Stimulated activated naive CD8-positive, alpha-beta T cell treated with anti-CD3 and anti-CD28 coated beads, Interleukin-15, Interleukin-2, amounts not matched to agents 100 U/mL and 50 U/mL, for 24 hours (primary cell): ENCODE results near the gene LDB2.

Experiments
- ATAC-seq: fragments of 150-1000 bp; cut with Tn5 transposase; one replicate; pipeline ENCODE4 v1.10.0; 2021
- DNase-seq: peaks from one replicate; pipeline ENCODE4 v3.0.0; 2021

Gene LDB2

DNA sequence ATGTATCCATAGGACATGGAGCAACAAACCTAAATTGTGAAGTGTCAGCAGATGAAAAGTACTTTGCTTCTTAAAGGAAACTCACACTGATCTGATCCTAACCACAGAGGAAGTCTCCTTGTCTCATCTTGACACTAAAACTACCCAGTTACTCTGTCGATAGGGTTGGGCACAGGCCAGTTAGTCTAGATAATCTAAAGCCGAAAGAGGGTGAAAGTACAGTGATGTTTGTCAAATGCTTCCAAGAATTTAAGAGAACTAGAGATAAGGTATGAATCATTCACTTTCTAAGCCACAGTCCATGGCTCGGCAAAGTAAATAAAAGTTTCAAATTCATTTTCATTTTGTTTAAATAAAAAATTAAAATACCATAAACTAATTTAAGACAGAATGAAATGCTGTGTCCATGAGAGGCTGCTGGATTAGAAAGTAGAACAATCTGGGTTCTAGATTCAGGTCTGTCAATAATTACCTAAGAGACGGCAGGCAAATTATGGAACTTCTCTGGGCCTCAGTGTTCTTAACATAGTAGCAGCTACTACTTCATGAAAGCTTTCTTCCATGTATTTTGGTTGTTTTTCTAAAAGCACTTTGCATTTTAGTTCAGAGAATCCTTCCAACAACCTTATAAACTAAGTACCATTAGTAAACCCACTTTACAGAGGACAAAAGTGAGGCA lies 176.7 kb downstream of the LDB2 start:
- no peak for DNase-seq
- no peak for ATAC-seq

DNA sequence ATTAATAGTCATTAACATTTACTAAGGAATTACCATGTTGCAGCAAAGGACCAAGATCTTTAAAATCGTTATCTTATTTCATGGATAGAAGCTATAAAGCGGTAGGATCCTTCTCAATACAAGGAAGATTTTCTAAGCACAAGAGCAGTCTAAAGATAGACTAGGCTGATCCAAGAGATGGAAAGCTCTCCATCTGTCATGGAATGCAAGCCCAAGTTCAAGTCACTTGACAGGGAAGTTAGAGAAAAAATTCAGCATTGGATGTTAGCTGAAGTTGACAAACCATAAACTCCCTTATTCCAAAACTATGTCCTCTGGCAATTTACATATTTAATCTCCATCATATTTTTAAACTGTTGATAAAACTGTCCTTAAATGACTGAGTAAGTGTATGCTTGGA lies 177.7 kb downstream of the LDB2 start:
- DNase-seq (no peak), ATAC-seq (no peak)

DNA sequence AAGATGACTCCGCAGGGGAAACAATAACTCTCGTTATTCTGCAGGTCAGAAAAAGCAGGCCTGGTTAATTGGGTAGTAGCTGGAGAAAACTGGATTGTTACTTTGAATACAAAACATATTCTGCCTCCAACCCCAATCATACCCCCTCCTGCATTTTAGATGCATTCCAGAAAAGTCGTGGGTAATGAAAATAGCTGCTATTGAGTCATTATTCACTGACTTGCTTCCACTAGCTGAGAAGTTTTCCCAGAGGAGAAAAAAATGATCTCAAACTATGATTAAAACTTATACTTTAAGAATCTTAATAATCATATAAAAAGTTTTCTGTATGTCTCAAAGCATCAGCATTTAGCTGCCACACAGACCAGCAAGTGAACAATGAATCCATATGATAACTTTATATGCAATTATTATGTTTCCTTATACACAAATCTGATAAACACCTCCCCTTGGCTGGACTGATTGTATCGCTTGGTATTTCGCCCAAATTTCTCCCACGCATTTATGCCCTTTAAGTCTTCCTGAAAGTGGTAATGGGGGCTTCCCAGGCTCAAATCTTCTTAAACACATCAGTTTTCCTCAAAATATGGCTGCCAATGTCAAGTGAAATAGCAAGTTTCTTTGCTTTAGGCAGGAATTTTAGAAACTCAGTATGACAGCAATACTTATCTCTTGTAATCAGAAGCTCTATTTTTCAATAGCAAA lies 181.0 kb downstream of the LDB2 start:
- DNase-seq (no peak), ATAC-seq (no peak)

DNA sequence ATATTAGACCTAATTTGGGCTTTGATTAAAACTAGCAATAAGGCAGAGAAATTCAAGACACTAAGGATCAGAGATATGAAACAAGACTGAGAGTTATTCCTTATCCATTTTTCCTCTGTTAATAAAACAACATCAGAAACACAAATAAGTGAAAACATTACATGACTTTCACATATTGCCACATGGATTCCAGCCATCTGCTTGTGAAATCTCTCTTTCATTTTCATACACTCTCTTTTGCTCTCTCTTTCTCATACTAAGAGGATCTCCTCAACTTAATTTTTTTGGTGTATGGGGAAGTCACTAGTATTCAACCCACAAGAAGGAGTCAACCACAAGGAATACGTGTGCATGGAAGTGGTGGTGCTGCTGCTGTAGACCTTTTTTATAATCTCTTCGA lies 183.0 kb downstream of the LDB2 start:
- no peak for DNase-seq
- ATAC-seq, result no peak

DNA sequence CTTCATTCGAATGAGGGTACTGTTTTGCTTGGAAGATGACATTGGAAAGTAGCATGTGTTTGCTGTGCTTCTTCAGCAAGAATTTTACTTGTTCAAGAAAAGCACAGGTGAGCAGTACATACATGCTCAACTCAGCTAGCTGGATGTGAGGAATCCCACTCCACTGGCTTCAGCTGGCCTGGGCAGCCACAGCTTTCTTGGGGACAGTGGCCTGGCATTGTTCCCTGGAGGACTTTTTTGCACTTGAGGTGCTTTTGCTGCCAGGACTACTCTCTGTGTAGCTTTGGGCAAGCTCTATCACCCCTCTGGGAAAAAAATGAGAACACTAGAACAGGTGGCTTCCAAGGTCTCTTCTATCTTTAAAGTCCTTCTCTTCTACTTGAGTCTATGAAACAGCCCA lies 184.3 kb downstream of the LDB2 start:
- DNase-seq (no peak), ATAC-seq (no peak)

DNA sequence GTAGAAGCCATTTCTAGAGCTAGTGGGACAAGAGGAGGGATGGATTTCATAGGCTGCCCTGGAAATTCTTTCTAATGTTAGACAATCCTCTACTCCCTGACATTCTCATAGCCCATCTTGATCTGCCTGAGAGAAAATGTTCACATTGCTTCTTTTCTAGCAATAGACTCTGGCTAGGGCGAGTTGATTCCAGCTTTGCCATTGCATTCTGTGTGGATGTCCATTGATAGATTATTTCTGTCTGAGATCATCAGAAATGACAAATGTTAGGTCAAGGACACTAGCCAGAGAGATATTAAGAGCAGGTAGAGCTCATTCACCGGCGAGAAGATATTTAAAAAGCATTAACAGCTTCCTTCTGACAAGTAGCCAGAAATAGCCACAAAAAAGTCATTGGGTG lies 184.7 kb downstream of the LDB2 start:
- DNase-seq (no peak), ATAC-seq (no peak)

DNA sequence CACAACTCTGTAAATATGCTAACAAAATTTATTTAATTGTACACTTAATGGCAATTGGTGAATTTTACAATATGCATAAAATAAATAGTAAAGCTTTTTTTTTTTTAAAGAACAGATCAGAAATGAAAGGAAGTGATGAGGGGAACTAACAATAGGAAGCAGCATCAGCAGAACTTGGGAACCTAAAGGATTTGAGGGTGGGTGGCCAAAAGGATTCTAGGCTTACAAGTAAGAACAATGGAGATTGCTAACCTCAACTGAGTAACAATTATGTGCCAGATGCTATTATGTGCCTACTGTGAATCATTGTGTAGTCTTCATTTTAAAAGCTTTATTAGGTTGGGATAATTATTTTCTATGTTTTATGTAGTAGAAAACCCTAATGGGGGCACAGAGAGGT lies 185.2 kb downstream of the LDB2 start:
- no peak for ATAC-seq
- no peak for DNase-seq

DNA sequence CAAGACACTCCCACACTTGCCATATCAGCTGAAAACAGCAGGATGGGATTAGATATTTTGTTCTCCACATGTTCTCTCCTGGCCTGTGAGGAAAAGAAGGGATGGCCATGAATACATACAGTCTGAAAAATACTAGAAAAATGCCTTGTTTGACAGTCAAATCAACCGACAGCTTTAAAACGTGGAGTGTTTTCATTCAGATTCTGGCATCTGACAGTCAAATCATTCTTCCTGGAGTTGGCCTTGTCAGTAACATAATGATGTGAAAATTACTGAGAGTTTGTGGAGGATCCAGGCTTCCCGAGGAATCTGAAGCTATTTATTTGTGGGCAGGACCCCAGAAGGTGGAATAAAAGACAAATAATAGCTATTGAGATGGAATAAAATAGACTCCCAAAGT lies 188.2 kb downstream of the LDB2 start:
- DNase-seq, result no peak
- no peak for ATAC-seq

DNA sequence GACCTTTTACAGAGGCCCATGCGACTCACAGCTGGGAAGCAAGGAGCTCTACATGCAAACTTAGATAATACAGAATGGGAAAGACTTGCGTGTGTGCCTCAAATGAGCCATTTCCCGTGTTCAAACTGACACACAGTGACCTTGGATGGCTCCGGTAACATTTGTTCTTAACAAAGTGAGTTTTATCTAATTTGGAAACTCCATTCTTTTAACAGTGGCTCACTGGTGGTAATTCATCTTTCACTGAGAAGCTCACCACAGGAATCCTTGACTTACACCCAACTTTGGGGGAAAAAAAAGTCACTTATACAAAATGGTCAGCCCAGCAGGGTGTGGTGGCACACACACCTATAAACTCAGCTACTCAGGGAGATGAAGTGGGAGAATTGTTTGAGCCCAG lies 190.6 kb downstream of the LDB2 start:
- ATAC-seq (no peak), DNase-seq (no peak)

DNA sequence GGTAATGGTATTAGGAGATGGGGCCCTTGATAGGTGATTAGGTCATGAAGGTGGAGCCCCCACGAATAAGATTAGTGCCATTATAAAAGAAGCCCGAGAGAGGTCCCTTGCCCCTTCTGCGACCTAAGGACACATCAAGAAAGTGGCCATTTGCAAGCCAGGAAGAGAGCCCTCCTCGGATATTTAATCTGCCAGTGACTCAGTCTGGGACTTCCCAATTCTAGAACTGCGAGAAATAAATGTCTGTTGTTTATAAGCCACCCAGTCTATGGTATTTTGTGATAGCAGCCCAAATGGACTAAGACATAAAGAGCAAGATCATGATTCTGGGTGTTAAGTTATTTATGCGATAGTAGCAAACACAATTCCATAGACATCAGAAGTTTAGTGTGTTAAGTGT lies 192.2 kb downstream of the LDB2 start:
- ATAC-seq (no peak), DNase-seq (no peak)

DNA sequence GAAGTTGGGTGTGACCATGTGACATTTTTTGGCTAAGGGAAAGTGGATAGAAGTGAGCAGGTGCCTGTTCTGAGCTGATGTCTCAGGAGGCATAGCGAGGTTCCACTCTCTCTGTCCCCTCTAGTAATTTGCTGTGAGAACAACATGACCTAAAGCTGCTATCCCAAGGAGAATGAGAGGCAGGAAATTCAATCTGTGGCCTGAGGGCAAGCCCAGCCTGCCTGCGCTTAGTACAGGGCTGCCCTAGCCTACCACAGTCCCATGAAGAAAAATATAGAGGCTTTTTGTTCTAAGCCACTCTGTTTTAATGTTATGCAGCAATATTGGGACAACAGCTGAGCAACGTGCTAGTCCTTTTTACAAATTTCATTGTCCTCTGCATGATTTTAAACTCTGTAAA lies 193.1 kb downstream of the LDB2 start:
- no peak for ATAC-seq
- no peak for DNase-seq

DNA sequence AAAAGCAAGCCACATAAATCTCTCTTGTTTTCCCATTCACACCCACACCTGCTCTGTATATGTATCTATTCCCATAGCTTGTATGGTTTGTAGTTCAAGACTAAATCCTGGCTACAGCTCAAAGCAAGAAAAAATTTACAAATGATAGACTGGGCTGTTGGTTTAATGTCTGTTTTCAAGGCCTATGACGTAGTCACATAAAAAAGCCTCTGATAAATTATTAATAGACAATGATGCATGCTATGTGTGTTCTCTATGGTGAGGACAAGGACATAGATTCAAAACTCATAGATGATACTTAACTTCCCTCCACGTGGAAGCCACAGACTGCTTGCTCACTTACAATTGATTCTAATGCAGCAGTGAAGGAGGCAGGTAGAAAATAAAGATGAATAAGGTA lies 194.0 kb downstream of the LDB2 start:
- ATAC-seq (no peak), DNase-seq (no peak)

DNA sequence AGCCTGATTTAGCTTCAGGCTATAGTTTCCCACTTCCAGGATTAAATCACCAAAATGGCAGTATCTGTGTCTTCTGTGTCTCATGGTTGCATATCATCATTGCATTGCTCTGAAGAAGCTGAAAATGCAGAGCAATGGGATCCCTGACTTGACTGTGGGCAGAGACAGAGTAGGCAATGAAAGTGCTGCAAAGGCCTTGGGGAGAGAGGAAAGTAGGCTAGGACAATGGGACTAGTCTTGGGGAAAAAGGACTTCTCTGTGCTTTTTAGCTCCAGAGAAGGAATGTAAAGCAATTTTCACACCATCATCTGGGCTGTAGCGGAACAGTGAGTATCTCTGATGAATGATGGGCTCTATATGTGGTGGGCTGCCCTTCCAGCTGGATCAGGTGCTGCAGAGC lies 202.5 kb downstream of the LDB2 start:
- ATAC-seq, result no peak
- DNase-seq, result no peak

DNA sequence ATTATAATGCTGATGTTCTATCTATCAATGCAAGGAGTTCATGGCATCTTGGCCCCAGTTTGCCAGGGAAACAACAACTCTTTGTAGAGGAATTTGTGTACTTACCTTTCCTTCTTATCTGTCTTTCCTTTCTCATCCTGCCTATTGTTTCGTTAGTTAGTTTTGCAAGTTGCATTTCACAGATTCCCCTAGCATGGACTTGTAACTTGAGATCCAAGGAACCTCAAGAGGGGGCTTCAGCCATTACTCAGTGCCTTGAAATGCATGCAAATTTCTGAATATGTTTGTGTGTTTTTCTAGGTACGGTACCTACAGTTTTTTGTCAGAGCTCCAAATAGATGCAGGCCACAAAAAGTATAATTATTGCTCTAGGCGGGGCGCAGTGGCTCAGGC lies 203.6 kb downstream of the LDB2 start:
- no peak for DNase-seq
- no peak for ATAC-seq

DNA sequence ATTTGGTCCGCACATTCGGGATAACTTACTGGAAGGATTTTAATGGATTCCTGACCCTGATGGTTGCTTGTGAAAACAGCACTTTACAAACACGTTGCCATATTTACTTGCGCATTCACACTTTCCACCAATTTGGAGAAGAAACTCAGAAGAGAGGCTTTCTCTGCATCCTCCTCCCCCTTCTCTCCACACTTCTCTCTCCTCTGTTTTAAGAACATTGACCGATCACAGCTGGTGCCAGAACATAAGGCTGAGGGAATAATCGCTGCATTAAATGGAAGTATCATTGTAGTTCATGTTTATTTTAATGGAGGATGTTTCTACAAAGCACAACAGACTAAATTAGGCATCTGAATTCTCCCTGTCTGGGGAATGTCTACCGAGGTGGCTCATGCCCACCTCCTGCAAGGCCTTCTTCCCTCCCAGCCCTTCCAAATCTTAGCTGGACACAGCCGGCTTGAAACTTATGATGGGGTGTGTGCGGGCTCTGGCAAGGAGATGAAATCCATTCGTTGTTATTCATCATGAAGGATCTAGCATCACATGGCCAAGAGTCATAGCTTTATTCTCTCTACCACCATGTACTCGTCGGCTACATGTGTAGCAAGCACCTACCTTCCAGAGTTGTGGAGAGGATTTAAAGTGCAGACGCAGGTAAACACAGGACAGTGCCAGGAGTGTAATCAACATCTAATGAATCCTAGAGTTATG lies 204.1 kb downstream of the LDB2 start:
- DNase-seq (no peak), ATAC-seq (no peak)

DNA sequence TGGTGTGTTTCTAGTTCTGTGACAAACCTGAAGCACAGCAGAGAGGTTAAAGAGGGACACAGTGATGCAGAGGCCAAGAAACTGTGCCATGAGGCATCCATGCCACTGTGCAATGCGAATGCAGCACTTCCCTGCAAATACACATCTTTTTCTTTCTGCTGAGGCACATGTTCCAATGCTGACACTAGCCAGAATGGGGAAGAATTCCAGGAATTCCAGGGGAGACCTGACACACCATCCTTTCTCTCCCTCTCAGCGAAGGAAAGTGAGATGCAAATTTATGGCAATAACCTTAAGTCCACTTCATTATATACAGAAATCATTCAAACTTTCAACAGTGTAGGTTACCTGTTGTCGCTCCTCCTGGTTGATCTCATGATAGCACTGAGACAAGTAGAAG lies 204.8 kb downstream of the LDB2 start:
- ATAC-seq, result no peak
- no peak for DNase-seq

DNA sequence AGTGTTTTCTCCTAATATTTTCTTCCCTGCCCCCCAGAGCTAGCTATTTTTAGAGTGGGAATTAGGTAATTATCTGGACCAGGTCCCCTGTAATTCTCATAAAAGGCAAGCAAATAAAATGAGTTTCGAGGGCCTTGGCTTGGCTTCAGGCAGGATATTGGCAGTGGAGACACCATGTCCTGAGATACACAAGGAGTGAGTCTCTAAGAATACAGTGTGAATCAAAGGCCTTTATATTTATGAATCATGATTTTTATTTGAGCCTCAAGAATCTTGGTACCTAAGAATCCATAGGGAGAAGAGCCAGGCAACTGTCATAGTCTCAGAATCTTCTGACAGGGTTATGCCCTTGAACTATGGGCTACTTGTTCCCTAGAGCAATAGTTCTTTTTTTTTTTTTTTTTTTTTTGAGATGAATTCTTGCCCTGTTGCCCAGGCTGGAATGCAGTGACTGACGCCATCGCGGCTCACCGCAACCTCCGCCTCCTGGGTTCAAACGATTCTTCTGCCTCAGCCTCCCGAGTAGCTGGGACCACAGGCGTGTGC lies 205.4 kb downstream of the LDB2 start:
- DNase-seq, result no peak
- no peak for ATAC-seq

DNA sequence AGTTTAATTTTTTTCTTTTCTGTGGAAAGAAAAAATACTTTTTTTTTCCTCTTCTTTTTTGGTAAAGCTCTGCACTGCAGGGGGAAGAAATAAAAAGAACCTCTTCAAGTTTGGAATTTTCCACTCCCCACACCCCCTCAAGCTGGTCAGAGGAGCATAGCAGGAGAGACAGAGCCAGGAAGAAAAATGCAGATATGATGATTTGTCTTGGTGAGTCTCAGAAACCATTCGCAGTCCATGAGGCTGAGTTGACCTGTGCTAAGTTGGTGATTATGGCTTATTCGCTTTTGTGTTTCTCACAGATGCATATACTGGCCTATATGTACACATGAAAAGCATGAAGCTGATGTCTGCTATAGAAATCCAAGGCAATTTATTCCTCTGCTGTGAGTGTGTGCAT lies 205.9 kb downstream of the LDB2 start:
- DNase-seq (no peak), ATAC-seq (no peak)

DNA sequence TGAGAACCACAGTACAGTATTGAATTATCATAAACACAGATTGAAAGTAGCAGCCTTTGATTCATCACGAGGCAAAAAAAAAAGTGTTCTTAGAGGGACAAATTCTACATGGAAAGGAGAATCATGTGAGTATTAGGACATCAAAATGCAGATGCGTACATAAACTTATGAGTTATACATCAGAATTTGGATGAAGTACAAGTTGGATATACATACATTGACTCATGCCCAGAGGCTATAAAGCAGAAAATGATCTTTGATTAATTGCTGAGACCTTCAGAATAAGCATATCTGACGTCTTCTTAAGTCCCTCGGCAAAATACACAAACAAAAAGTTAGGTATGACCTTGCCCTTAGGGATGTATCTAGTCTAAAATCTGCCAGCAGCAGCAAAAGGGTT lies 206.4 kb downstream of the LDB2 start:
- DNase-seq (no peak), ATAC-seq (no peak)

DNA sequence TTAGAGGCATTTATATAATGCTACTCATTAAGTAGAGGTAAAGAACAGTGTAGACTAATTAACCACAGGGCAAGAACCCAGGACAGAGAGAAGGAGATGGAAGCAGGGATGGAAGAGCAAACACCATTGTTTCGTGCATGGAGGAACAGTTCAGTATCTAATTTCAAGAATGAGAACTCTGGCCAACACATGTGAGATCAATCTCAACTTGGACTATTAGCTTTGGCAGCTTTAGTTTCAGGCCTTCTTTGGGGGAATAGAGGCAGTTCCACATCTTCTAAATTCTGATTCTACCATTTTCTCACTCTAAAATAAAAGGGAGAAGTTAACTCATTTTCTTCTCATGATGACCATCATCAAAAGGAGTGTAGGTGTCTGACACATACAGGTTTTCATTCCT lies 207.0 kb downstream of the LDB2 start:
- ATAC-seq (no peak), DNase-seq (no peak)

DNA sequence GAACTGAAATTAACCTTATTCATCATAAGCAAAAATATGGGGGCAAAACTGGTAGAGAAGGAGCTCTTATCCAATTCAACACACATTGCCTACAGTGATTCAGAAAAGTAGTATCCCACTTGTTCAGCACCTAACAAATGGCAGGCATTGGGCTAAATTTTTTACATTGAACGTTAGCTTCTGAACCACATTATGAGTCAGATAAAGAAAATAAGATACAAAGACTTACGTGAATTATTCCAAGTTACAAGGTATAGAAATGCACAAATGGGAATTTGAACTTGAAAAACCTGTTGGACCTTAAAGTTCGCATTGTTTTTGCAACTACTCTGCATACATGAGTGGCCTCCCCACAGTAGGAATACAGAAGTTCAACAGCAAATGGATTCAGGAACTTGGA lies 210.6 kb downstream of the LDB2 start:
- no peak for ATAC-seq
- no peak for DNase-seq

DNA sequence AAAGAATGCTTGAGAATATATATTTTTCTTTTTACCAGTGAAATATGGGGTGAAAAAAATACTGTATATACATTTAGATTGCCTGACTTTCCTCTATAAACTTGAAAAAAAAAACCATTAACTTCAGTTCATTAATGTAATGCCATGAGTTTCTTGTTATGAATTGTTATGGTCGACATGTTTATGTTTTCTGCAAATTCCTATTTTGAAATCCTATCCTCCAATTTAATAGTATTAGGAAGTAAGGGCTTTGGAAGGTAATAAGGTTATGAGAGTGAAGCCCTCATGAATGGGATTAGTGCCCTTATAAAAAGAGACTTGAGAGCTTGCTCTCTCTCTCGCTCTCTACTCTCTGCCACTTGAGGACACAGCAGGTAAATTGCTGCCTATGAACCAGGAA lies 211.4 kb downstream of the LDB2 start:
- ATAC-seq (no peak), DNase-seq (no peak)

DNA sequence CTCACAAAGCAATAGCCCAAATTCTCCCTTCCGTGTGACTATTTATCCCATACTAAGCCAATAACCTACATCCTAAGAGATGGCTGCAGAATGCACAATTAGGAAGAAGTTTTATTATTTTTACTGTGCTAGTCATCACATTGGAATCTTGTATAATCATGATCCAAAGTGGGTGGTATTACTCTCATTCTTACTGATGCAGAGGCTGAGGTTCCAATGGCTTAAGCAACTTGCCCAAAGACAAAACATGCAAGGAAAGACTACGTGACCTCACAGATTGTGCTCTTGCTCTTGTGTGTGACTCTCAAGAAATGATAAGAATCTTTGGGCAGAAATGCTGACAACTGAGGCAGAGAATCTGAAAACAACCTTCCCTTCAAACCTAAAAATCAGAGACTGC lies 212.2 kb downstream of the LDB2 start:
- ATAC-seq, result no peak
- DNase-seq, result no peak

DNA sequence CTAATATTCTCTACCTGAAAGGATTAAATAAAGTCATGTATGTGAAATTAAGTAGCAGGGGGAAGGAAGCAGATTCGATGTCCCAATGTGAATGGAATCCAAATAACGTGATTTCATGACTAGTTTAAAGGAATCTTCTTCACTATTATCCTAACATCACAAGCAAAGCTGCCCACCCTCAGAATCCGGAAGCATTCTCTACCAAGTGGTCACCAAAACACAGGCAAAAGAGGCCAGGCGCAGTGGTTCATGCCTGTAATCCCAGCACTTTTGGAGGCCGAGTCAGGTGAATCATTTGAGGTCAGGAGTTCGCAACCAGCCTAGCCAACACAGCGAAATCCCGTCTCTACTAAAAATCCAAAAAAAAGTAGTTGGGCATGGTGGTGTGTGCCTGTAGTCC lies 212.9 kb downstream of the LDB2 start:
- ATAC-seq (no peak), DNase-seq (no peak)
